DMS 273 treated with DMSO at 0.1 percent for 48 hours (cell line): ENCODE results near the gene SGMS1.
A peak's percentile ranks its signal among the peaks of the same experiment; 100 is the strongest.

ENCODE experiments used
- DNase-seq: peaks from one replicate; lab custom pipeline; 2025; lab: John Stamatoyannopoulos, UW

The SGMS1 gene

GRCh38 chr10:50636618-50637579 is 13.1 kb upstream of the SGMS1 start:
- no peak for DNase-seq

- DNase-seq: no peak
These were observed 11.5 kb upstream of the SGMS1 start for GRCh38 chr10:50635286-50635685.

GRCh38 chr10:50634479-50634878 is 10.7 kb upstream of the SGMS1 start:
- DNase-seq: no peak

GRCh38 chr10:50631052-50631451 is 7.3 kb upstream of the SGMS1 start:
- DNase-seq: no peak

- no peak for DNase-seq
These were observed 5.9 kb upstream of the SGMS1 start for GRCh38 chr10:50629495-50630122.

- DNase-seq: no peak
These were observed 4.1 kb upstream of the SGMS1 start for GRCh38 chr10:50627896-50628295.

- no peak for DNase-seq
These were observed 3.7 kb upstream of the SGMS1 start for GRCh38 chr10:50627443-50627842.

GRCh38 chr10:50625649-50626132 is 1.9 kb upstream of the SGMS1 start:
- DNase-seq: no peak

- peak; percentile 60 for DNase-seq
These were observed 1.2 kb upstream of the SGMS1 start for GRCh38 chr10:50624866-50625501.

GRCh38 chr10:50624413-50624865 is 683 bp upstream of the SGMS1 start:
- peak; percentile 76 for DNase-seq

GRCh38 chr10:50622706-50623662 is 772 bp downstream of the SGMS1 start:
- DNase-seq: no peak

GRCh38 chr10:50621968-50622705 is 1.6 kb downstream of the SGMS1 start:
- DNase-seq: peak; percentile 72

- DNase-seq: no peak
These were observed 2.9 kb downstream of the SGMS1 start for GRCh38 chr10:50620899-50621298.

- no peak for DNase-seq
These were observed 3.9 kb downstream of the SGMS1 start for GRCh38 chr10:50619882-50620281.

GRCh38 chr10:50619166-50619565 is 4.6 kb downstream of the SGMS1 start:
- no peak for DNase-seq

GRCh38 chr10:50618624-50619023 is 5.1 kb downstream of the SGMS1 start:
- no peak for DNase-seq

GRCh38 chr10:50615658-50616057 is 8.1 kb downstream of the SGMS1 start:
- DNase-seq: peak; percentile 84

- DNase-seq: peak; percentile 15
These were observed 9.2 kb downstream of the SGMS1 start for GRCh38 chr10:50614444-50615137.

GRCh38 chr10:50613726-50614443 is 9.9 kb downstream of the SGMS1 start:
- no peak for DNase-seq
